Daoy (cell line): ENCODE measurements around the gene ANKRD13B. TPM values are rescaled to one million over a fixed set of nuclear protein-coding genes. Genes with fewer than 3 reads are reported as not detected.

Source experiments
- DNase-seq: peaks from one replicate; pipeline ENCODE4 v3.0.0-alpha.2; 2015; ENCODE audit warnings: low read depth
- total RNA-seq: library from RNA; depleted of rRNA; stranded (reverse); fragments of >200 nt; shearing (Covaris generic); gene quantifications from 2 replicates; pipeline ENCODE4 v1.2.3, GENCODE V29; 2014

The ANKRD13B gene
- total RNA-seq, 1 experiment from 2014 or later, result 15.8 TPM

GRCh38 chr17:29568331-29569244, 24.3 kb upstream of the ANKRD13B start, which contains the start of gene TP53I13:
Gene TP53I13, plus strand, starts transcription at chr17:29568701. Its CDS starts 58 bp downstream, at chr17:29568759.
- DNase-seq, result peak; percentile 91

GRCh38 chr17:29569245-29569950, 23.5 kb upstream of the ANKRD13B start:
- no peak for DNase-seq

DNA sequence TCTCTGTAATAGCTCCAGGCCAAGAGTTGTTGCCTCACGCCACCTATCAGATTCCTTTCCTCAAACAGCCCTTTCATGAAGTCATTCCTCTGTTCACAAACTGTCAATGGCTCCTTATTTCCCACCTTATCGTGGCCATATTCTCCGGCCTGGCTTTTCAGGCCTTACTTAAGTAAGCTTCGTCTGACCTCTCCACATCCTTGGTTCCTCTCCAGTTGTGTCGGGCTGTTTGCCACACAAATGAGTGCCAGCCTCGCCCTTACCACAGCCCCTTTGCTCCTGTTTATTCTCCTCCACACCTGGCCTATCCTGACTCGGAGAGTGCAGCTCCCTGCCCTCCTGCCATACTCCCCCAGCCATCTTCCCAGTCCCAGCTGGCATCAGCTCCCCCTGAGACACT, 22.4 kb upstream of the ANKRD13B start:
- no peak for DNase-seq

GRCh38 chr17:29571486-29571882, 21.4 kb upstream of the ANKRD13B start:
- DNase-seq, result no peak

DNA sequence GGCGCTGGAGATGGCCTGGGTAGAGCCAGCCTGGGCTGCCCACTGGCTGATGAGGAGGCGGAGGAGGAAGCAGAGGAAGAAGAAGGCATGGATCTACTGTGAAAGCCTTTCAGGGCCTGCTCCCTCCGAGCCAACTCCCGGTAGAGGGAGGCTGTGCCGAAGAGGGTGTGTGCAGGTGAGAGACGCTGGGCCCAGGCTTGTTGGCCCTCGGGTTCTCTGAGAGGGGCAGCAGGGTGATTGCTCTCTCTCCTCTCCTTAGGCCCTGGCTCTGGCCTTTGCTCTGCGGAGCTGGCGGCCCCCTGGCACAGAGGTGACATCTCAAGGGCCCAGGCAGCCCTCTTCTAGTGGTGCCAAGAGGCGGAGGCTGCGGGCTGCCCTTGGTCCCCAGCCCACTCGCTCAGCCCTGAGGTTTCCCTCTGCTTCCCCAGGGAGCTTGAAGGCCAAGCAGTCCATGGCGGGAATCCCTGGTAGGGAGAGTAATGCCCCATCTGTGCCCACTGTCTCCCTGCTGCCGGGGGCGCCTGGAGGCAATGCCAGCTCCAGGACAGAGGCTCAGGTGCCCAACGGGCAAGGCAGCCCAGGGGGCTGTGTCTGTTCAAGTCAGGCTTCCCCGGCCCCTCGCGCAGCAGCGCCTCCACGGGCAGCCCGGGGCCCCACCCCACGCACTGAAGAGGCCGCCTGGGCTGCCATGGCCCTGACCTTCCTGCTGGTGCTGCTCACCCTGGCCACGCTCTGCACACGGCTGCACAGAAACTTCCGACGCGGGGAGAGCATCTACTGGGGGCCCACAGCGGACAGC, 20.9 kb upstream of the ANKRD13B start:
- DNase-seq, result no peak

DNA sequence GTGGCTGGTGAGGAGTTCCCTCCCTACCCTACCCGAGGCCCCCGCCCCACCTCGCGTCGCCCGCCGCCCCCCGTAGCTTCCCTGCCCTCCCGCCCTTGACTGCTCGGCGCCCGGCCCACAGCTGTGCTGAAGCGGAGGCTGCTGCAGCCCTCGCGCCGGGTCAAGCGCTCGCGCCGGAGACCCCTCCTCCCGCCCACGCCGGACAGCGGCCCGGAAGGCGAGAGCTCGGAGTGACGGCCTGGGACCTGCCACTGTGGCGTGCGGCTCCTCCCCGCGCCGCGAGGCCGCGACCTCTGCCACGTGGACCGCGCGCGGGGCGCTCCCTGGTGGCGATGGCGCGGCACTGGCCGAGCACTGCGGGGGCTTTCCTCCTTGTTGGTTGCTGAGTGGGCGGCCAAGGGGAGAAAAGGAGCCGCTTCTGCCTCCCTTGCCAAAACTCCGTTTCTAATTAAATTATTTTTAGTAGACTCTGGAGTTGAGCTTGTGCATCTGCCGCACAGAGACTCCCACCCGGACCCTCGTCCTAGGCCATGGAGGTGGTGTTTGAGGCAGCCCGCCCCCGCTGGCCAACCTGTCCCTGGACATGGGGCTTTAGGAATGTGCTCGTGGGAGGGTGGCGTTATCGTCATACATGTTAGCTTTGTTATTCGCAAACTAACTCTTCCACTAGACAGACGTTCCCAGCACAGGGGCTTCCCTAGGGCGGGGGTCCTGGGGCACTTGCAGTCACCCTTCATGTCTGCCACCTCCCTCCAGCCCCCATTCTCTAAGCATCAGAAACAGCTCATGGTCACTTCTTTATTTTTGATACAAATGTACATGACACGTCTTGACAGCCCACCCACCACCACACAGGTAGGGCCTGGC, 20.0 kb upstream of the ANKRD13B start:
- peak; percentile 62 for DNase-seq

DNA sequence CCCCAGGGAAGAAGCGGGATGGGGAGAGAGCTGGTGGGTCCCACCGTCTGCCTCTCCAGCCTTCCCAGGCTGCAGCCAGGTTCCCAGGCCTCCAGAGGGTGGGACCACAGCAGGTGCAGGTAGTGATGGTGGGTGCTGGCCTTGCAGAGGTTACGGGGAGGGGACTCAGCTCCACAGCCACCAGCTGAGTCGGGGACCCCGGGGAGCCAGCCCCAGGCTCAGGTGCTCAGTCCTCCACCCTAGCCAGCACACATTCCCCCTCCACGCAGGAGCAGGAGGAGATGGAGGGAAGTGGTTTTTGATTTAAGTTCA, 19.4 kb upstream of the ANKRD13B start:
- no peak for DNase-seq

DNA sequence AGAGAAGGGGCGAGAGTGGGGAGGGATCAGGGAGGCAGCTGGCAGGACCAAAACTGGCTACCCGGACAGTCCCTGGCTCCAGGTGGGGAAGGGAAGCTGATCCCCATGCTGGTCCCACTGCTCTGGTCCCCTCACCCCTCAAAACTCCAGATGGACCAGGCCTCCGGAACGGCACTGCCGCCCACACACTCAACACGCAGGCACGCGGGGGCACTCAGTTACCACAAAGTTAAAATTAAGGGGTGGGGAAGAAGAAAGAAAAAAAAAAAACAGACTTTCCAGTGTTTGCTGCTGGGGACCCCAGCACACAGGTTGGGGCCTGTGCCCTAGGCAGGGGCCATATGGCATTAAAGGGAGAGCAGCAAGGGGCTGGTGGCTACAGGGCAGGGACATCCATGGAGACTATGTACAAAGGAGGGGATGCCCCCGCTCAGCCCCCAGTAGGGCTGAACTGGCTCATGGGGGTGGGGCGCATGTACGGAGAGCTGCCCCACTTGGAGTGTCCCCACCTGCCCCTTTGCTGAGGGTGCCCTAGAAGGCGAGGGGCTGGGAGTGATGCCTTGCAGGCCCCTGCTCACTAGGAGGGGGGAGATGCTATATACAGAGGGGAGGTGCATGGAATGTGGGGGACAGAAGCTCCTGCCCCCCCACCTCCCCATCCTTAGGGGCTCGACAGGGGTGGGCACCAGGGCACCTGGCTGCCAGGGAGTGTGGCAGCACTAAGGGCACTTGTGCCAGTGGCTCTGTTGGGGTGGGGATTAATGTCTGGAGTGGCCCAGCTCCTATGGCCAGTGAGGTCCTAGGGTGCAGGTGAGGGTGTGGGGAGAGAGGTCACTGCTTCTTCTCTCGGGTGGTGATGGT, 18.8 kb upstream of the ANKRD13B start:
- no peak for DNase-seq

GRCh38 chr17:29574732-29575510, 18.0 kb upstream of the ANKRD13B start:
- DNase-seq, result no peak

- no peak for DNase-seq
Measured at GRCh38 chr17:29575511-29576213, 17.3 kb upstream of the ANKRD13B start.

DNA sequence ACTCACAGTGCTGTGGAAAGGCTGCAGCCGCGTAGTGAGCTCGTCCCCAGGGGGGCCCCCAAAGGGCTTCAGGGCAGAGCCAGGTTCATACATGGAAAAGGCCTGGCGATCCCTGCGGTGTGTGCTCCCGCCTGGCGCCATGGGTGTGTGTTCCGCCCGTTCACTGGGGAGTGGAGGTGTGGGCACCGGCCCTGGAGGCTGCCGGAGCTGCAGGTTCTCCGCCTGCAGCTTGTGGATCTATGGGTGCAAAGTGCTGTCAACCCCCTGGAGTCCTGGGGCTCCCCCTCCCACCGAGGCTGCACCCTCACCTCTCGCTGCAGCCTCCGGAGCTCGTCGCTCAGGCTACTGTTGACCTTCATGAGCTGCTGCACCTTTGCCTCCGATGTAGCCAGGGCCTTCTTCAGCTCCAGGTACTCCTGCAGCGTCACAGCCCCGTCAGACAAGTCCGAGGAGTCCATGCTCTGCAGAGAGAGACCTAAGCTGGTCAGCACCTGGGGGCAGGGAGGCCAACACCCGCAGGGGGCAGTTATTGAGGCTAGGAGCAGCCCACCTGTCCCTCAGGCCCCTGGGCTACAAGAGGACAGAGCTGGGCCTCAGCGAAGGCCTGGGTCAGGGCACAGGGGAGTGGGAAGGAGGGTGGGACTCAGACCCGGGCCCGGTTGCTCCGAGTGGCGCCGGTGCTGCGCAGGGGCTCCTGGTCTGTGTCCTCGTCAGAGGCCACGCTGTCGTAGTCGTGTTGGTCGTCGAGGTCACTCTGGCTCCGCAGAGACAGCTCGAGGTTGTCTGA, 16.5 kb upstream of the ANKRD13B start:
- no peak for DNase-seq

DNA sequence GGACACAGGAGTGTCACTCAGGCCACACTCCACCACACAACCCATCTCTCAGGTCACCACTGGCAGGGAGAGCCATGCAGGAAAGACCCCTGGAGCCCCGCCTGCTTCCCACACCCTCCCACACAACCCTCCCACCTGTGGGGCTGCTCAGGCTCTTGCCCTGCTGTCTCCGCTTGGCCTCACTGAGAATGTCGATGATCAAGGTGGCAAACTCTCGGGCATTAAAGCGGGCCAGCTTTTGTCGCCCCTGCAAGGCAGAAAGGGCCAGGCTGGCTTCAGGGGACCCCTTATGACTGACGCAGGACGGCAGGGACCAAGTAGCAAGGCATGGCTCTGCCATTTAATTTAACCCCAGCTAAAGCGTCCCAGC, 15.9 kb upstream of the ANKRD13B start:
- no peak for DNase-seq

GRCh38 chr17:29577385-29578211, 15.3 kb upstream of the ANKRD13B start:
- no peak for DNase-seq

DNA sequence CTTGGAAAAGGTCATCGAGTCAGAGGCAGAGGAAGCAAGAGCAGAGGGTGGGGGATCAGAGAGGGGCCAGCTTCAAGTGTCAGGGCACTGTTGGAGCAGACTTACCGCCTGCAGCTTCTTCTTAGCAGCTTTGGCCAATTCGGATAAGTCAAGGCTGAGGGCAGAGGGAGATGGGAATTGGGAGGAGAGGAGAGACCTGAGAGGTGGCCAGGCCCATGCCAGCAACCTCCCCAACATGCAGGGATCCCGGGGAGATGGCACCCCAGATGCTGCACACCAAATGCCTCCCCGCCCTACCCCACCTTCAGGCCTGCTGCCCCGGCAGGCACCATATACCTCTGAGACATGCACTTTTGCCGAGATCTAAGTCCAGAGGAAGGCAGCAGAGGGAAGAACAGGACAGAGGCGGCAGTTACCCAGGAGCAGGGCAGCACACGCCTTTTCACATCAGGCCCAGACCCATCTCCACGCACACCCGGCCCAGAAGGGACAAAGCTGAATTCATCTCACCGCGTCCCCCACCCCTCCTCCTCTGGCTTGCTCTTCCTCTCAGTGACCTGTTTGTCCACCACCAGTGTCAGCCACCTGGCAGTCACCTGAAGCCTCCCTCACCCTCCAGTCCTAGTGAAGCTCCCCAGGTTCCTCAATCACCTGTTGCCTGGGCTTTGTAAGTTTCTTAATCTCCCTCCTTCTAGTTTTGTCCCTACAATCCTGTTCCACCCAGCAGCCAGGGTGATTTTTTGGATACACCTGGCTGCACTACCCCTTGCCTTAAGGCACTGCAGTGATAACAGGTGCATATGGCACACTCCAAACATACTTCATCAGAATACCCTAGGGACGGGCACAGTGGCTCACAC, 14.1 kb upstream of the ANKRD13B start:
- DNase-seq, result no peak

DNA sequence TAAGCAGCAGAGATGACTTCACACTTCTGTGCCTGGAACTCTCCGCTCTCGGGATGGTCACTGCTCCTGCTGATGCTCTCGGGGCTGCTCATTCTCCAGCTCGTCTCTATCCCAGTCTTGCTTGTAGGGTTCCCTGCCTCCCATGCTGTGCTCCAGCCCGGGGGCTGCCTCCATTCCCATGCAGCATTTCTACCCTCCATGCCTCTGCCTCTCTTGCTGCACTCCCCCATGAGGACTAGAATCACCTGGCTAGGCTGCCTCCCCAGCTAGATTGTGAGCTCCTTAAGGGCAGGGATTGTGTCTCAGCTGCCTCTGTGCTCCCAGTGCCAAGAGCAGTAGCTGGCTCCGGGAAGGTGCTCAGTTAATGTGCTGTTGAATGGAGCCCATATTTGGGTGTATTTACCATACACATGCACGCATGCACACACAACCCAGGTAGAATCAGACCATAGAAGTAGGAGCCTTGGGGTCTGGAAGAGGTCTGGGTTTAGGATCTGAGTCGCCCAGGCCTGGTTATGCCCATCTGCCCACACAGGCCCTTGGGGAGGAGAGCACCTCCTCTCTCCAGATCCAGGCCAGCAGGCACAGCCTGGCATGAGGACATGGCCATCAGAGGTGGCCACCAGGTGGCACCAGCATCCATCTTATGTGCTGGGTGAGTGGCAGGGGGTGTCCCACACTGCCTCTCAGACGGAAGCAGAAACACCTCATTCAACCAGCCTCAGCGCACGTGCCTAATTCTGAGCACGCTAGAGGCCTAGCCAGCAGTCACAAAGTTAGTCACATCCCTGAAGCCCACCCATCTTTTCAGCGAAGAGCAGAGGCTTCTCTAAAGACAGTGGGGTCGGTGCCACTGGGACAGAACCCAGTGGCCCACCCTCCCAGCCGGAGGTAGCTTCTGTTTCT, 12.8 kb upstream of the ANKRD13B start:
- peak; percentile 89 for DNase-seq
